Duodenal mucosa (tissue), 2 donors: ENCODE measurements around the gene TCEANC.
"Not testable (repeated sequence)": the region's sequence is repeated elsewhere in the genome, so short reads cannot be mapped to it uniquely, and the experiment has no call there.

Source experiments
- H3K27ac ChIP-seq: one replicate; pipeline ENCODE4 v1.7.0; 2013; ENCODE audit warnings: low read depth, low read length
- H3K27me3 ChIP-seq, 2 donors: one replicate each; pipeline ENCODE4 v1.7.0; 2013; ENCODE audit warnings: low read length in 2 of 2, control low read depth in 1 of 2; ENCODE audit not compliant: insufficient read depth in 2 of 2, control insufficient read depth in 1 of 2
- H3K36me3 ChIP-seq, 2 donors: one replicate each; pipeline ENCODE4 v1.7.0; 2013; ENCODE audit warnings: low read length in 2 of 2, control low read depth in 1 of 2; ENCODE audit not compliant: insufficient read depth in 2 of 2, control insufficient read depth in 1 of 2
- H3K4me1 ChIP-seq, 2 donors: one replicate each; pipeline ENCODE4 v1.7.0; 2013; ENCODE audit warnings: low read length in 2 of 2, control low read depth in 1 of 2; ENCODE audit not compliant: insufficient read depth in 2 of 2, control insufficient read depth in 1 of 2
- H3K4me3 ChIP-seq, 2 donors: one replicate each; pipeline ENCODE4 v1.7.0; 2013; ENCODE audit warnings: low read length in 2 of 2, low read depth in 1 of 2
- H3K9ac ChIP-seq, 2 donors: one replicate each; pipeline ENCODE4 v1.7.0; 2013; ENCODE audit warnings: low read length in 2 of 2, low read depth in 1 of 2
- H3K9me3 ChIP-seq, 2 donors: one replicate each; pipeline ENCODE4 v1.7.0; 2013; ENCODE audit warnings: low read length in 2 of 2, control low read depth in 1 of 2; ENCODE audit not compliant: control insufficient read depth in 1 of 2

TCEANC gene

DNA sequence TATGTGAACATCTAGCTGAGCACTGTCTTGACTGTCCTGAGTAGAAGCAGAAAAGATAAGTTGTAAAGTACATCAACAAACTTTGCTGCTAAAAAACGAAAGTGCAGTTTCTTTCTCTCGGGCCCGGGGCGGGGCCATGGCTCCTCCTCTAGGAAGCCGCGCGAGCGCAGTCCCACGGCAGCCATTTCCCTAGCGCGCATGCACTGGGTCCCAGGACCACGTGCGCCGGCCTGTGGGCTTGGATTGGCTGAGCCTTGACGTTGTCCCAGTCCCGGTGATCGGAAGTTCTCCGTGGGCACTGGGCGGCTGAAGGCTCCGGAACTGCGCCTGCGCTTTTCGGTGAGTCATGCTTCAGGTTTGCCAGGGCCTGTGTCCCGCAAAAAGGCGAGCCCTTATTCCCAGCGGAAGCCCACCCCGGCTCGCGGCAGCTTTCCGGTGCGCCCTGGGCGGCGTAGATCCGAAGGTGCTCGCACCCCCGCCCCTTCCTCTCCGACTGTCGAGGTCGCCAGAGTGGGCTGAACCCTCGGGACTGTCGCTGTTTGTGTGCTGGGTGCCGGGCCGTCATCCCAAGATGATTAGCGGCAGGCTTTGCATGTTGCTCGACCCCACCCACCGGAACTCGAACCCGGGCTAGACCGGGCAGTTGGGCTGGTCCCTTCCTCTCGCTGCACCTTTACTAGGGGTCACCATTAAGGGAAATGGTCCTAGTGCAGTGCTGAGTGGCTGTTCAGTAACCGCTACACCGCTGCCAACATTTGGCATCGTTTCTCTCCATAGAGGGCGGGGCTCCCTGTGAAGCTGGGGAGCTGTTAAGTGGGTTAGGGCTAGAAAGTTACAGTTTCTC lies at the start of gene TCEANC:
Gene TCEANC, plus strand, starts transcription at position 292 of the 844 bp plus-strand sequence. CDS start 9,368 bp downstream, outside the sequence.
- Histone ChIP-seq H3K4me1 (peaks cover 6 to 15% of the 10 kb centered on the region in 2 donors), H3K4me3 (peak within 1 kb of the TSS; percentile 70 to 81), H3K9ac (peak within 1 kb of the TSS; percentile 75 to 79), H3K27ac (peak within 1 kb of the TSS; percentile 96), H3K36me3 (peaks cover 0 to 7% of the 10 kb centered on the region in 2 donors), H3K9me3 (no peaks in the 10 kb centered on the region), H3K27me3 (no peaks in the 10 kb centered on the region)

DNA sequence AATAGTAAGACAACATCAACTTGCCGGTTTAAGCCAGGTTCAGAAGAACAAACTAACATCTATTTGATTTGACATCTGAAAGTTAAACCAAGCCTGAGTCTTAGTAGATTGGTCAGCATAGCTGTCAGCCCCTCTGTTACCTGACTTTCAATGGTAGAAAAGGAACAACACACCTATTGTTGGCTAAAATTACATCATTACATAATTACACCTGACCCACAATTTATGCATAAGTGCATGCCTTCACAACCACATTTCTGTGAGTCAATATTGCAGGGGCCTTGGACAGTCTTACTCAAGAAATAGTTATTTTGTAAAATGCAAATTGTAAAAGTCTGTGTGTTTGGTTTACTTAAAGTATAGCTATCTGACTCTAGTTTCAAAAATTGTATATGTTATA lies 47.3 kb upstream of the TCEANC start:
- H3K27ac ChIP-seq = no peak overlapping the region

DNA sequence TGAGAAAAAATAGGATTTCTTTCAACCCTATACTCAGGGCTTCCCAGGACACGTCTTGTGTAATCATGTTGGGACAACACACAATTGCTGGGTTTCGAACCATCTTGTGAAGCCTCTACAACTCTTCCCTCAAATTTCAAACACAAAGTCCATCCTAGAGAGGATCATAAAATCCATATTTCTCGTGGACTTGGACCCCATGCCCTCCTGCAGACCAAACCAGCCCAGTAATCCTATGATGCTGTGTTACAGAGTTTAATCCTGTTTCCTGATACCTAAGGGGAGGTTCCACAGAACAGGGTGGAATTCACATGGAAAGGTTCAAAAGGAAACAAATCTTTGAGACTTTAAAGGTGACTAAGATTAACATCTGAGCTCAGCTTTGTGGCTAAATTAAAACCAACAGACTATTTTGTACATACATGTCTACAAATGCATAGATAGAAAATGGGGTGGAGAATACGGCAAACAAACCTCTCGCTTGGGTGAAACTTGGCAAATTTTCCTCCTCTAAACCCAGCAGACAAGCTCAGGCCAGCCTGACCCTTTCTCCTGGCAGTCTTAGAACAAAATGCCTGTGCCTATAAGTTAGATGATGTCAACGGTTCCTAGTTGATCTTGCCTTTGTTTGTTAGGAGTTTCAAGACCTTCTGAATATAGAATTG lies 45.5 kb upstream of the TCEANC start:
- Histone ChIP-seq H3K9me3 (no peaks in the 10 kb centered on the region), H3K27ac (no peak overlapping the region), H3K9ac (no peak overlapping the region), H3K4me3 (no peak overlapping the region), H3K27me3 (no peaks in the 10 kb centered on the region), H3K4me1 (no peaks in the 10 kb centered on the region), H3K36me3 (no peaks in the 10 kb centered on the region)

More for the DNA sequence above, 47.3 kb upstream of the TCEANC start:
- Histone ChIP-seq H3K9me3 (no peaks in the 10 kb centered on the region), H3K4me3 (no peak overlapping the region), H3K4me1 (no peaks in the 10 kb centered on the region), H3K27me3 (no peaks in the 10 kb centered on the region), H3K36me3 (no peaks in the 10 kb centered on the region), H3K9ac (no peak overlapping the region)

DNA sequence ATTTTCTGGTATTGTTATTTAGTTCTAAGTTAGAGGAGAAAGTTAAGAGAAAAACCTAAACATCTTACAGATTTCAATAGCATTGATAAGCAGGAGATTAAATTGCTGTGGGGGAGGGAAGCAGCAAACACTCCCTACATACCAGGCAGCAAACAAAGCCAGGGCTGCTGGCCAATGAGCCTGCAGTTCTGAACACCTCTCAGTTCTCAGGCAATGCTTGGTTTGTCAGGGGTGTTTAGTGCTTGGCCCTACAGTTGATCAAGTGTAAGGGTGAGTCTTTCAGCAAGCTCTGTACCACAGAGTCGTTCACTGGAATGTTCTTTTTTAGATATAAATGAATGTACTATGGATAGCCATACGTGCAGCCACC lies 45.0 kb upstream of the TCEANC start:
- Histone ChIP-seq H3K36me3 (no peaks in the 10 kb centered on the region), H3K27me3 (no peaks in the 10 kb centered on the region), H3K9me3 (no peaks in the 10 kb centered on the region), H3K4me1 (no peaks in the 10 kb centered on the region), H3K27ac (no peak overlapping the region), H3K4me3 (no peak overlapping the region), H3K9ac (no peak overlapping the region)

DNA sequence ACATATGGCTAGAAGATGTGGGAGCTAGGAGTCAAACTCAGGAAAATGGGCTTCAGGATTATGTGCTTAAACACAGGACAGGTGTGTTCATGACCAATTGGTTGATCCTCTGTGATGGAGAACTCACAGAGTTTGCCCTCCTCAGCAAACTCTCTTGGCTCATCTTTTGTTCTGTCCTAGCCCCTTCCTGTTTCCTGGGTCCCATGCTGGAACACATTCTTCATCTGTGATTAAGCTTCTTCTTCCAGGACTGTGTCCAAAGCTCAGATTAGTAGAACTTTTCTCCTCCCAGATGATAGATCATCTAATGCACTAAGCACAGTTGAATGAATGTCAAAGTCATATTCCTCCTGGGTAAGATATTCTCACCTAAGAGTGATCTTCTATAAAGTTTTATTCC lies 38.8 kb upstream of the TCEANC start:
- Histone ChIP-seq H3K27me3 (no peaks in the 10 kb centered on the region), H3K27ac (no peak overlapping the region), H3K36me3 (no peaks in the 10 kb centered on the region), H3K9ac (no peak overlapping the region), H3K4me3 (no peak overlapping the region), H3K9me3 (no peaks in the 10 kb centered on the region), H3K4me1 (no peaks in the 10 kb centered on the region)

DNA sequence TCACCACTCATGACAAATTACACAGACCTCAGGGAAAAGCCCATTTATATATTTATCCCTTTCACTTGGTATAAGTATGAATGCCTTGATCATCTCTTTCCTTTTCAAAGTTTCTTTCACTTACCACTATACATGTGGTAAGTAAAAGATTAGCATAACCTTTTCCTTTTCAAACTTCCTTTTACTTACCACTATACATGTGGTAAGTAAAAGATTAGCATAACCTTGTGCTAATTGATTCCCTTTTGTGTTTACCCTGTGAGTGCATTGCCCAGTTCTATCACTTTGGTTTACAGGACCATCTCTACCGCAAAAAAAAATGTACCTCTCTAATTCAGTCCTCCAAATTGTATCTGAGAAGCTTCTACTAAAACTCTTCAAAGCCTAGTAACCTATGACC lies 32.7 kb upstream of the TCEANC start:
- no peak overlapping the region for H3K27ac ChIP-seq
- no peaks in the 10 kb centered on the region for H3K27me3 ChIP-seq
- no peak overlapping the region for H3K9ac ChIP-seq
- no peak overlapping the region for H3K4me3 ChIP-seq
- no peaks in the 10 kb centered on the region for H3K36me3 ChIP-seq
- H3K4me1 ChIP-seq = no peaks in the 10 kb centered on the region
- H3K9me3 ChIP-seq = no peaks in the 10 kb centered on the region

DNA sequence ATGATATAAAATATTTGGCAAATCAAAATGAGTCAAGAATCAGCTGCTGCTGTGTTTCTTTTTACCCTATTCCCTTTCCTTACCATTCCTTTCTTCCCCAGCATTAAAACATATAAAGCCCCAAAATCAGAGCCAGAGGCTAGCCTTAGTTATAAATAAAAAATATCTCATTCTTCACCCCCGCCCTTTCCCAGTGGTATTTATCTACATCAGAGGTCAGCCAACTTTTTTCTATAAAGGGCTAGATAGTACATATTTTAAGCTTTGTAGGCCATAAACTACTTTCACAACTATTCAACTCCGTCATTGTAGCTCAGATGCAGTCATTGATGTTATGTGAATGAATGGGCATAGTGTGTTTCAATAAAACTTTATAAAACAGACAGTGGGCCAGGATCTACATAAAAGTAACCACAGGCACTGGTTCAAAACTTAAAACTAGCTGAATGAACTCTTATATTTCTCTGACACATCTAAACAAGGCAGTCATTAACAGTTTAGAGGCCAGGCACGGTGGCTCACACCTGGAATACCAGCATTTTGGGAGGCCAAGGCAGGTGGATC lies 30.5 kb upstream of the TCEANC start:
- H3K9me3 ChIP-seq = no peaks in the 10 kb centered on the region
- H3K36me3 ChIP-seq = no peaks in the 10 kb centered on the region
- H3K4me1 ChIP-seq = no peaks in the 10 kb centered on the region
- H3K4me3 ChIP-seq = no peak overlapping the region
- no peak overlapping the region for H3K27ac ChIP-seq
- no peaks in the 10 kb centered on the region for H3K27me3 ChIP-seq
- H3K9ac ChIP-seq = no peak overlapping the region

DNA sequence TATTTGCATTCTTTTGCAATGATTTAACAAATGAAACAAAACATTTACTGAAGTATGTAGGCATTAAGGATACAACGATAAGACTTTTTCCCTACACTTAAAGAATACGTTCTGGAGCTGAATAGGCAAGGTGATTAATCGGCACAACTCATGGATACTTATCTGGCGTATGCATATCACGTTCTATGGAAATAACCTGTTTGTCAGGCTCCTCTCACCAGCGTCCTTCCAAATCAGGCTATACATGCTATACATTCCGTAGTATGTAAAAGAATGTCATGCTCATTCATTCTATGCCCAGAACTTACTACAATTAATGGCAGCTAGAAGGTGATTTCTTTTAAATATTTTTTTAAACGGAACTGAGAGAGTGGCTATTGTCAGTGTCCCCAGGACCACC lies 25.6 kb upstream of the TCEANC start:
- H3K36me3 ChIP-seq = no peaks in the 10 kb centered on the region
- H3K9me3 ChIP-seq = no peaks in the 10 kb centered on the region
- H3K4me3 ChIP-seq = no peak overlapping the region
- no peaks in the 10 kb centered on the region for H3K4me1 ChIP-seq
- no peak overlapping the region for H3K9ac ChIP-seq
- H3K27me3 ChIP-seq = no peaks in the 10 kb centered on the region
- H3K27ac ChIP-seq = no peak overlapping the region

- H3K27ac ChIP-seq, H3K27me3 ChIP-seq, H3K36me3 ChIP-seq: not testable (repeated sequence)
These were observed 15.7 kb upstream of the TCEANC start for GRCh38 chrX:13637224-13637623.

GRCh38 chrX:13638021-13638420 lies 14.9 kb upstream of the TCEANC start:
- Histone ChIP-seq H3K36me3 (no peaks in the 10 kb centered on the region), H3K4me1 (no peaks in the 10 kb centered on the region), H3K27ac (no peak overlapping the region), H3K27me3 (no peaks in the 10 kb centered on the region), H3K9me3 (no peaks in the 10 kb centered on the region), H3K4me3 (no peak overlapping the region), H3K9ac (no peak overlapping the region)

More at GRCh38 chrX:13637224-13637623, 15.7 kb upstream of the TCEANC start:
- H3K4me3 ChIP-seq, H3K9me3 ChIP-seq, H3K4me1 ChIP-seq, H3K9ac ChIP-seq: not testable (repeated sequence)
